Left ventricle myocardium inferior (tissue), 1 donor: ENCODE data around the gene ANKRD1. TPM values are rescaled to one million over a fixed set of nuclear protein-coding genes. Genes with fewer than 3 reads are reported as not detected.

Experiments
- DNase-seq: peaks from one replicate; pipeline ENCODE4 v3.0.0-alpha.2; 2020
- H3K27ac ChIP-seq: fragments of 200-600 bp; replicated peaks from 2 replicates; pipeline ENCODE4 v1.8.0; 2021
- H3K27me3 ChIP-seq: fragments of 200-600 bp; 2 replicates; pipeline ENCODE4 v1.8.0; 2021; ENCODE audit warnings: low read depth
- H3K36me3 ChIP-seq: fragments of 200-600 bp; 2 replicates; pipeline ENCODE4 v1.8.0; 2021
- H3K4me1 ChIP-seq: fragments of 200-600 bp; 2 replicates; pipeline ENCODE4 v1.8.0; 2021
- H3K4me3 ChIP-seq: fragments of 200-600 bp; 2 replicates; pipeline ENCODE4 v1.8.0; 2021; ENCODE audit warnings: mild to moderate bottlenecking, moderate library complexity
- H3K9me3 ChIP-seq: fragments of 200-600 bp; replicated peaks from 2 replicates; pipeline ENCODE4 v1.8.0; 2021
- intact Hi-C: fragments of 100-400 bp; cut with micrococcal nuclease; formaldehyde crosslinking; loops from one replicate; pipeline ENCODE4 v1.11.0; 2022
- total RNA-seq: library from RNA; stranded (reverse); fragmentation: NEBNext Ultra II Directional; extraction: Animal tissue kit (Norgen Biotek cat#: 25700); gene quantifications from one replicate; pipeline ENCODE4 v1.2.1, GENCODE V29; 2021
- TF ChIP-seq, protein P1 (sequence below): fragments of 200-600 bp; IDR thresholded peaks from 2 replicates; pipeline ENCODE4 v1.8.0; 2021; ENCODE audit warnings: antibody characterized with exemption, mild to moderate bottlenecking, borderline replicate concordance
- donor health status: DM: no; HTN: yes; CAD: no; lungs with severe emphysema.

The ANKRD1 gene
- total RNA-seq, 1 donor from 2014 or later = 2,047 TPM

DNA sequence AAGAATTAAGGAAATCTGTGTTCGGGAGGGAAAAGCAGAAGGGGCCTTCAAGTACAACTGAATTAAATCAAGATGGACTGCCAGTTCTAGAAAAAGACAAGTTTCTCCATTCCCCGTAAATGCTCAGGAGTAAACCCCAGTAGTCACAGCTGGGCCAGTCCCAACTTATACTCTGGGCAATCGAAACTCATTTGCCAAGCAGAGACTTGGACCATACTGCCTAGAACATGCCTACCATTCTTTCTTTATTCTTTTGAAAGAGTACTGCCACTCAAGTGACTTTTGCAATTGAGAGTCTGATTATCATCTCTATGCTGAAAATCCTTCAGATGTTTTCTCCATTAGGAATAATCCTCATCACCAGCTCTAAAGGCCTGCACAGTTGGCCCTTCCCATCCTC lies 27.7 kb downstream of the ANKRD1 start:
- intact Hi-C loops = no loop called here
- TF ChIP-seq, protein P1, sequence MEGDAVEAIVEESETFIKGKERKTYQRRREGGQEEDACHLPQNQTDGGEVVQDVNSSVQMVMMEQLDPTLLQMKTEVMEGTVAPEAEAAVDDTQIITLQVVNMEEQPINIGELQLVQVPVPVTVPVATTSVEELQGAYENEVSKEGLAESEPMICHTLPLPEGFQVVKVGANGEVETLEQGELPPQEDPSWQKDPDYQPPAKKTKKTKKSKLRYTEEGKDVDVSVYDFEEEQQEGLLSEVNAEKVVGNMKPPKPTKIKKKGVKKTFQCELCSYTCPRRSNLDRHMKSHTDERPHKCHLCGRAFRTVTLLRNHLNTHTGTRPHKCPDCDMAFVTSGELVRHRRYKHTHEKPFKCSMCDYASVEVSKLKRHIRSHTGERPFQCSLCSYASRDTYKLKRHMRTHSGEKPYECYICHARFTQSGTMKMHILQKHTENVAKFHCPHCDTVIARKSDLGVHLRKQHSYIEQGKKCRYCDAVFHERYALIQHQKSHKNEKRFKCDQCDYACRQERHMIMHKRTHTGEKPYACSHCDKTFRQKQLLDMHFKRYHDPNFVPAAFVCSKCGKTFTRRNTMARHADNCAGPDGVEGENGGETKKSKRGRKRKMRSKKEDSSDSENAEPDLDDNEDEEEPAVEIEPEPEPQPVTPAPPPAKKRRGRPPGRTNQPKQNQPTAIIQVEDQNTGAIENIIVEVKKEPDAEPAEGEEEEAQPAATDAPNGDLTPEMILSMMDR = no peak
- H3K27me3 ChIP-seq = no peaks in the 10 kb centered on the region
- H3K9me3 ChIP-seq = no peaks in the 10 kb centered on the region
- H3K4me3 ChIP-seq = no peak overlapping the region
- DNase-seq = no peak
- no peak overlapping the region for H3K27ac ChIP-seq
- H3K4me1 ChIP-seq = peaks cover 9% of the 10 kb centered on the region
- H3K36me3 ChIP-seq = peaks cover 90% of the 10 kb centered on the region

DNA sequence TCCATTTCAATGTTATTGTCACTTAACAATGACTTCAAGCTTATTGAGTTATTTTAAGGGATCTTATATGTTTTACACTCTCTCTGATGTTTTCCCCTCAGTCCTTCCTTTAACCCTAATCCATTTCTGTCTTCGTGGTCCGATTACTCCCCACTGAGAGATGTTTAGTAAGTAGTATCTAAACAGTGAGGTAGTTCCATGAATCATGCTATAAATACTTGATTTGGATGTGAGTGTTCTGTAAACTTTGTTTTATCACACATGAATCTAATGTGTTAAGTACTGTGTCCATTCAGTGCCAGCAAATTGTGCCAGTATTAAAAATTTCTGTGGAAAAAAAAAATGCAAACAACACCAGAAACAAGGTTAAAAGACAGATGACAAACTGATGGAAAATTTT lies 30.5 kb downstream of the ANKRD1 start:
- TF ChIP-seq, protein P1 = no peak
- H3K27me3 ChIP-seq = no peaks in the 10 kb centered on the region
- no peaks in the 10 kb centered on the region for H3K9me3 ChIP-seq
- H3K4me1 ChIP-seq = peaks cover 9% of the 10 kb centered on the region
- intact Hi-C loops = no loop called here
- H3K27ac ChIP-seq = no peak overlapping the region
- DNase-seq = no peak
- H3K4me3 ChIP-seq = no peak overlapping the region
- peaks cover 93% of the 10 kb centered on the region for H3K36me3 ChIP-seq

DNA sequence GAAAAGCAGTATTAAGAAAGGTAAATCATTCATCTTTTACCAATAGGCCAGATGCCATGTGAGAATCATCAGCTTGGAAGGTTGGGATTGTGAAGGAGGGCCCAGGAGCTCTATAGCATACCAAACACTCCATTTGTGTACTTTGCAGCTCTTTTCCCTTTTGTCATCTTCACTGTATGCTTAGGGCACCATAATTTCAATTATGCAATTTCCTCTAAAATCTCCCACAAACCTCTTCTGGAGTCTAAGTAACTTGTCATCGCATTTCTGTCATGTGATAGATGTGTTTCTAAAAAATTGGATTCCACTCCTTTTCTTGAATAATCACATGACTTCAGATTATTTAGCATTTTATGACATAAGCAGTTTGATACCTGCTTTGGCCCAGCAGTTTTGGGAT lies 31.3 kb downstream of the ANKRD1 start:
- H3K27me3 ChIP-seq = no peaks in the 10 kb centered on the region
- no peaks in the 10 kb centered on the region for H3K9me3 ChIP-seq
- no peak overlapping the region for H3K4me3 ChIP-seq
- no peak overlapping the region for H3K27ac ChIP-seq
- TF ChIP-seq, protein P1 = no peak
- H3K36me3 ChIP-seq = peaks cover 88% of the 10 kb centered on the region
- H3K4me1 ChIP-seq = peaks cover 6% of the 10 kb centered on the region
- intact Hi-C loops = no loop called here
- no peak for DNase-seq

DNA sequence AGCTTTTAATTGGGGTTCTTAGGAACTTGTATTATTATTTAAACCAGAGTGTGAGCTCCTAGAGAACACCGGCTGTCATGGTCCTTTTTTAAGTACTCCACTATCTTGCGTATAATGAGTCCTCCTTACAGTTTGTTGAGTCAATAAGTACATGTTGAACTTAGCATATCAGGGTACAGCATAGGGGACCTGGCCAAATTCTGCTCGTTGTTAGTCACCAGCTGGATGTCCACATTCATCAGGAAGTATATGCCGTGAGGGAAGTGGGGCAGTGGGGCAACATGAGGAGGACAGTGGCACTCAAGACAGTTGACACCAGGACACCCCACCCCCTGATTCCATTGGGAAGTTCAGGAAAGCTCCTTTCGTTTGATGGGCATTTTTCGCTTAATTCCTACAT lies 32.5 kb downstream of the ANKRD1 start:
- H3K4me3 ChIP-seq = no peak overlapping the region
- peaks cover 78% of the 10 kb centered on the region for H3K36me3 ChIP-seq
- TF ChIP-seq, protein P1 = no peak
- no peaks in the 10 kb centered on the region for H3K9me3 ChIP-seq
- H3K27me3 ChIP-seq = no peaks in the 10 kb centered on the region
- intact Hi-C loops = no loop called here
- no peak overlapping the region for H3K27ac ChIP-seq
- no peak for DNase-seq
- H3K4me1 ChIP-seq = no peaks in the 10 kb centered on the region

DNA sequence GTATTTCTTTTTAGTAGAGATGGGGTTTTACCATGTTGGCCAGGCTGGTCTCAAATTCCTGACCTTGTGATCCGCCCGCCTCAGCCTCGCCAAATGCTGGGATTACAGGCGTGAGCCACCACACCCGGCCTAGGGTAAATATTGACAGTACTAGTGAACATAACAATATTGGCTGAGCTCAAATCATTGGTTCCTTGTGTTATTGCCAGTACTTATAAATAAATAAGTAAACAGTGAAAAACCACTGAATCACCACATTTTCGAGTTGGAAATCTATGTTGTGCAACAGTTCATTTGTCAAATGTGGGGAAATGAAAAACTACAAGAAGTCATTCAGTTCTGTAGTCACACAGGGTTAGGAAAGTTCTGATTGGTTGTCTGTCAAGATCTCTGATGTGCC lies 33.3 kb downstream of the ANKRD1 start:
- Histone ChIP-seq H3K27me3 (no peaks in the 10 kb centered on the region), H3K36me3 (peaks cover 74% of the 10 kb centered on the region), H3K4me3 (no peak overlapping the region), H3K9me3 (no peaks in the 10 kb centered on the region), H3K27ac (no peak overlapping the region), H3K4me1 (no peaks in the 10 kb centered on the region)
- TF ChIP-seq, protein P1 = no peak
- DNase-seq = no peak
- intact Hi-C loops = no loop called here

DNA sequence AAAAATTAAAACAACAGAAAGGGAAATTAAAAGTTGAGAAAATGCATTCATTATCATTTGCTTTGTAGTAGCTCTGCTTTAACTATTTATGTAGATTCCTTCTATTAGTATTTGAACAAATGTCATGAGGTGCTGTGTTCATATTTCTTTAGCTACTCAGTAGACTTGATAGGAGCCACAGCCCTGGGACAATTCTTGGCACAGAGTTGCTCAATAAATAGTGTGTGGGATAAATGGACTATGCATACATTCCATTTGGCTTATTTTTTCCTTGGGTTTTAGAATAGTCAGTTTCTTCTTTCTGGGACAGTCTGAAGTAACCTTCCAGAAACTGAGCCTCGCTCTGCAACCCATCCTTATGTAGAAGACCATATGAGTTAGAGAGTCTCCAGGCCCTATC lies 35.7 kb downstream of the ANKRD1 start:
- Histone ChIP-seq H3K4me3 (no peak overlapping the region), H3K27ac (no peak overlapping the region), H3K4me1 (no peaks in the 10 kb centered on the region), H3K27me3 (no peaks in the 10 kb centered on the region), H3K36me3 (peaks cover 66% of the 10 kb centered on the region), H3K9me3 (no peaks in the 10 kb centered on the region)
- DNase-seq = no peak
- TF ChIP-seq, protein P1 = no peak
- intact Hi-C loops = no loop called here
